Central memory CD4-positive, alpha-beta T cell (primary cell): ENCODE data around the gene HSD3B1.
"Not testable (repeated sequence)": the region's sequence is repeated elsewhere in the genome, so short reads cannot be mapped to it uniquely, and the experiment has no call there.

ENCODE experiments used
- DNase-seq: peaks from one replicate; pipeline ENCODE4 v3.0.0; 2022

The HSD3B1 gene

DNA sequence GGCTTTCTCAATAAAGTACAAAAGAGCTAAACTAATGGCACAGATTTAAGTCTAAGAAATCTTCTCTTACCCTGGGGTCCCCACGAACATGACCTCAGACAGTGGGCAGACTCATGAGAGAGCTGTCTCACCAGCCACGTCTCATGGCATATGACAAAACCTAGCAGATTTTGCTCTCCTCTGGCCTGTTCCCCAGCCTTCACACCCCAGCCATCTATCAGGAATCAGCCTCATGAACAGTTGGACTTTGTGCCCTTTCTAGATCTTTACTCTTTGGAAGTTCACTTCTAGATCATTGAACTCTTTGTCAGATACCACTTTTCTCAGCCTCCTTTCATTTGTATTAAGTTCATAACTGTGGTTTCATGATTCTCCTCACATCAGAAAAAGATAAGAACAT, 14.2 kb upstream of the HSD3B1 start:
- DNase-seq = no peak

DNA sequence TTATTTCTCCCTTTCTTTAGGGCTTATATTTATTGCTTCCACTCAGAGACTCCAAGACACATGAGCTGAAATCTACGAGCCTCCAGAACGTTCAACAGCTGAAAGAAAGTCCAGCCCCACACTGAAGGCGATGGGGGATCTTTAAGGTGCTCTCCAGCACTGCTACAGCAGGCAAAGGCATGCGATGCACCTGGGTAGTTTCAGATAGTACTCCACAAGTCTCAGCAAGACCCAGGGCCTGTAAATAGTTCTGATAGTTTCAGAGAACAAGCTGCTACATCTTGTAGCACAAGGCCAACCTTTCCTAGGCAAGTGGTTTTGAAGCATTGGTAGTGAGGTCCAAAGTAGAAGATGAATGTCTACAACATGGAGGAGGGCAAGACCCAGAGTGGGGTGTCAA, 2.2 kb upstream of the HSD3B1 start:
- DNase-seq = no peak

DNA sequence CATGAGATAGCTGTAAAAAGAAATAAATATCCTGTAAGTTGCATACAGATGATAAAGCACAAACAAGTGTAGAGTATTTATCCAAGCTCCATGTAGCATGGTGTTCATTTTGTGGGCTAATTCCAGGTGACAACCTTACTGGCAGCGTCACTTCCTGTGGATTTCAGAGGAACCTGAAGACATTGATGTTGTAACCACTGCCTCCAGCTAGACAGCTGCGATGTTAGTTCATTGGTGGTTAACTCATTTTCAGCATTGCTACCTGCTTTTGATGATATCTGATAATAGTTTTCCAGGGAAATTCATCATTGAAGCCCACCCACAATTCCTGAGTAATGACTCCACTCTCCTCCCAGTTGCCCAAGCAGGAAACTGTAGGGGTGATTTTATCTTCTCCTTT, 3.0 kb downstream of the HSD3B1 start:
- no peak for DNase-seq

DNA sequence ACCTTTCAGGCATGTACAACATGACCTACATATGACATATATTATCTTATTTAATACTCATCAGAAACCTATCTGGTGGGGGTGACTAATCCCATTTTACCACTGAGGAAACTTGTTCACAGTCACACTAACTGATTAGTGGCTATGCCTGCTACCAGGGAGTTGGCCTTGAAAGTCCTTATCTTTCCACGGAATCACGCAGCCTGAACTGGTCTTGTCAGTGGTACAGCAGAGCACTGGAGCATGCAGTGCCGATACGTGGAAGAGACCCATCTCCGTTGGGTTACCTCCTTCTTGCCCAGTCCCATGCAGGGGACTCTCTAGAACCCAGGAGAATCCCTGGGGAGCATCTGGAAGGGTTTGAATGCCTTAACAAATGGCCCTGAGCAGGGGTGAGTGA, 8.2 kb downstream of the HSD3B1 start:
- no peak for DNase-seq

DNA sequence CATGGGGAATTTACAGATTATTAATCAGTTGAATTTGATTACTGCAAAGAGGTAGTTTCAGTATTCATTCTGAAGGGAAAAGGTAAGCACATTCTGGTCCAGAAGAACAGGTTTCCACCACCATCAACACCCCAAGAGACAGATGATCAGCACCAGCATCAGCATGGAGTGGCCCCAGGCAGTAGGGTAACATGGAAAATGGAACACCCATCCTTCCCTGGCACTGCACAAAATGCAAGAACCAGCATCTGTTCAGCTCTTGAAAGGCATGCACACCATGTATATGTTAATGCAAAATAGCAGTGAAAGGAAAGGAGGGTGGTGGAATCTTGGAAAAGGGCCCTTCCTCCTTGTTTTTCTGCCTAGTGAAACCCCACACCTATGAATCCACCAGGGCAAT, 9.2 kb downstream of the HSD3B1 start:
- no peak for DNase-seq

DNA sequence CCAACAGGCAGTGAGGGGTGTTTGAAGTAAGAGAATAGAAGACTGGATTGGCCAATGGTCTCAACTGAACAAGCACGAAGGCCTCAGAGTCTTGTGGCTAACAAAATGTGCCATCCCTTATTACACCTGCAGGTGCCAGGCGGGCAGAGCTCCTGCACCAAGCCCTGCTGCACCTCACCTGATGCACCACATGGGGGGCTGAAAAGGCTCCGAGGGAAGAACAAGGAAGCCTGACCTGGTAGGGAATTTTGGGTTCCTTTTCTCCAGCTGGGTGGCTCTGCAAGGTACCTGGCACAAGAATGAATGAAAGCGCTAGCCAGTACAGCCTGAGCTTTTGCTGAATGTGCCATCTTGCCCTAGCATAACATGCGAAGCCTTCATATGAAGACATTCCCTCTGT, 9.7 kb downstream of the HSD3B1 start:
- no peak for DNase-seq

DNA sequence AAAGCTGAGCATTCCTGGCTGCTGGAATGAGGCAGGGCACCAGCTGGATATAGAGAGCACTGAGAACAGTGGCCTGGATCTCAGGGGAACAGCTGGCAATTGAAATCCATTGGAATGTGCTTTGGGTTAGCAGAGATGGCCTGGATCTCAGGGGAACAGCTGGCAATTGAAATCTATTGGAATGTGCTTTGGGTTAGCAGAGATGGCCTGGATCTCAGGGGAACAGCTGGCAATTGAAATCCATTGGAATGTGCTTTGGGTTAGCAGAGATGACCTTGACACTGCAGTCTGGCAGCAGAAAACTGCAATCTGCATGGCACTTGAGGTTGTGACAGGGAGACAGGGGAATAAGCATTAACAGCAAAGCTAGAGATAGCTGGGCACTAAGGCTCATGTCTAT, 10.7 kb downstream of the HSD3B1 start:
- DNase-seq = not testable (repeated sequence)

DNA sequence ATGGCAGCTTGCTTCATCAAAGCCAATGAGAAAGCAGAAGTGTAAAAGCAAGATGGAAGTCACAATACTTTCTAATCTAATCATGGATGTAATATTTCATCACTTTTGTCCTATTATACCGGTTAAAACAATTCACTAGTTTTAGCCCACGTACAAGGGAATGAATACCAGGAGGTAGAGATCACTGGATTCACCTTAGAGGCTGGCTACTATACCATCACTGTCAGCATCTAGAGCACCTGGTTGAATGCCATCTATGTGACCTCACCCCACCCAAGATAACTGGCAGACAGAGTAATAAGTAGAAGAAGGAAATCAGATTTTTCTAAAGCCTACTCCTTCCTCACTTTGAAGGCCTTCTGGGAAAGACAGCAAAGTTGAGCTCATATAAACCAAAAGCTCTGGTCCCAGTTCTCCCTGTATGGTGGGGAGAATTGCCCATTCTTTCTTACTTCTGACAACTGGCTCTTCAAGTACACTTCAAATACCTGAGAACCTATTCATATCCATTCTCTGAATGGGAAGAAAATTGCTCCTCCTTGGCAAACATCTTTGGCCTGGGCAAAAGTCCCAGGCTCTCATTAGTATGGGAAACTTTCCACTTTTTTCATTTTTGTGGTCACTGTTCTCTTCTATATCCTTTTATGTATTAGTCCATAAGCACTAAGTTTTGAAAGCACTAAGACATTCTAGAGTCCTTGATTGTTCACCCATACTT, 24.8 kb downstream of the HSD3B1 start:
- no peak for DNase-seq

DNA sequence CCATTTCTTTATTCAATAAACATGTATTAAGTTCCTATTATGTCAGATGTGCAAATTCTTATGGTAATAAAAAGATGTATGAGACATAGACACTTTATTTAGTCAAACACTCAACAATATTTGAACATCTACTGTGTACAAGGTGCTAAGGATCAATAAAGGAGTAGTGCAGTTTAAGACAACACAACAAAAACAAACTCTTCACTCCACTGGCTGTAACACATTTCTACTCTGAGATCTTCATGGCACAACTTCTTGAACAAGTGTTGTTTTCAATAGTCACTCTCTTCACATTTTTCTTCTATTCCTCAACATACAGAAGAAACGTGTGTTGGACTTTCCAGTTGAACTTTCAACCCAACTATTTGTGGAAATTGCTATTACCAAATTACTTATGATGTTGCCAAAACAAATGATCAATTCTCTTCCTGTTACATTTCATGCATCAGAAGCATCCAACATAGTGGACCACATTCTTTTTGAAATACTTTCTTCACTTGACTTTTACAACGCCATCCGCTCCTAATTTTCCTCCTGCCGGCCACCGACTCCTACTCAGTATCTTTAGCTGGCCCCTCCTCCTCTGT, 25.4 kb downstream of the HSD3B1 start:
- DNase-seq = no peak

DNA sequence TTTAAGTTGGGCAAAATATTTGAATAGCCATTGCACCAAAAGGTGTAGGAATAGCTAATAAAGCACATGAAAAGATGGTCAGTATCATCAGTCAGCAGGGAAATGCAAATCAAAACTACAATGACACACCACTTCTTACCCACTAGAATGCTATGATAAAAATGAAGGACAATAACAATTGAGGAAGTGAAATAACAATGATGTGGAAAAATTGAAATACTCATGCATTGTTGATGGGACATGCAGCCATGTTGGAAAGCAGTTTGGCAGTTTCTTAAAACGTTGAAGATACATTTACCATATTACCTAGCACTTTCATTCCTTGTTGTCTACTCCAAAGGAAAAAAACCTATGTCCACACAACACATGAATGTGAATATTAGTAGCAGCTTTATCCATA, 28.4 kb downstream of the HSD3B1 start:
- no peak for DNase-seq

DNA sequence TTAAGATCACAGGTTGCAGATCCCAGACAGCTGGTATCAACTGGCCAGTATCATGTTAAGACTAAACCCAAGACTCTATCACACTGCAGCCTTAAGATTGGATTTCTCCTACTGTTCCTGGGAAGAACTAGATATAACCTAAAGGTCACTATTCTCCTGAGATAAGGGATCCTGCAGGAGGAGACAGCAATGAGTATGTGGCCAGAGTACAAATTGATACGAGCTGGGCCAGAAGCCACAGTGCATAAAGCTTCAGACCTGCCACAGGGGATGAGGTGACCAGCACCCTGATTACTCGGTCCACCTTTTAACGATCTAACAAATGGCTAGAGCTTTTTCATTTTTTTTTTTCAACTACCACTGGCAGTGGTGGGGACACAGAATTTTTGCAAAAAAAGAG, 31.0 kb downstream of the HSD3B1 start:
- no peak for DNase-seq

DNA sequence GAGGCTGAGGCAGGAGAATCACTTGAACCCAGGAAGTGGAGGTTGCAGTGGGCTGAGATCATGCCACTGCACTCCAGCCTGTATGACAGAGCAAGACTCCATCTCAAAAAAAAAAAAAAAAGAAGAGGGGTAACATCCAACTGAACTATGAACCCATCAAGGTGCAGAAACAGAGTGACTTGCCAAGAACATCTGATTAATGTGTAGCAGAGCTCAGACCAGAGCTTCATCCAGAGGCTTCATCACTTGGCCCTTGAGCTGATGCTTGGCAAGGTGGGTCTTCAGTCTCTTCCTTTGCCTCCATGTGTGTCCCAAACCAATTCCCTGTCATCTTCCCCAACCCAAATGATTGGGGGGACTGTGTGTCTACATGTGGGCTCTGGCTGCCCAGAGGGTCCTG, 32.6 kb downstream of the HSD3B1 start:
- DNase-seq = no peak

DNA sequence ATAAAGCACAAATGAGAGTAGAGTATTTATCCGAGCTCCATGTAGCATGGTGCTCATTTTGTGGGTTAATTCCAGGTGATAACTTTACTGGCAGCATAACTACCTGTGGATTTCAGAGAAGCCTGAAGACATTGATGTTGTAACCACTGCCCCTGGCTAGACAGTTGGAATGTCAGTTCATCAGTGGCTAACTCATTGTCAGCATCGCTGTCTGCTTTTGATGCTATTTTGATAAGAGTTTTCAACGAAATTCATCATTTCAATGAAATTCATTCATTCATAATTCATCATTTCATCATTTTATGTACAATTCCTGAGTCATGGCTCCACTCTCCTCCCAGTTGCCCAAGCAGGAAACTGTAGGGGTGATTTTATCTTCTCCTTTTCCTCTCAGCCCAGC, 34.4 kb downstream of the HSD3B1 start:
- DNase-seq = no peak

DNA sequence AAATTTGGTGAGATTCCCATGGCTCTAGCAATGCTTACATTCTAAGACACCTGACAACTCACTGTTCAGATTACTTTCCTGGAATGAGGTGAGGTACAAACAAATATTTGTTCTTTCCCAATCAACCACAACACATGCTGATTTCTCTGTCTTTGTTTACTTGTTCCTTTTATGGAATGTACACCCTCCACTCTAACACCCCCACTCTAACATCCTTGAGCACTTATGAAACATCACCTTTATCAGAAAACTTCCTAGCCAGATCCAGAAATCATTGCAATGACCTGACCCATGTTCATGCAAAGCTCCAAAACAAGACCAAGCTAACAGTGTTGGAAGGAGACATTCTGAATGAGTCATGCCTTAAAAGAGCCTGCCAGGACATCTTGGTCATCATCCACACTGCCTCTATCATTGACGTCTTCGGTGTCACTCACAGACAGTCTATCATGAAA, 35.5 kb downstream of the HSD3B1 start:
- DNase-seq = no peak

DNA sequence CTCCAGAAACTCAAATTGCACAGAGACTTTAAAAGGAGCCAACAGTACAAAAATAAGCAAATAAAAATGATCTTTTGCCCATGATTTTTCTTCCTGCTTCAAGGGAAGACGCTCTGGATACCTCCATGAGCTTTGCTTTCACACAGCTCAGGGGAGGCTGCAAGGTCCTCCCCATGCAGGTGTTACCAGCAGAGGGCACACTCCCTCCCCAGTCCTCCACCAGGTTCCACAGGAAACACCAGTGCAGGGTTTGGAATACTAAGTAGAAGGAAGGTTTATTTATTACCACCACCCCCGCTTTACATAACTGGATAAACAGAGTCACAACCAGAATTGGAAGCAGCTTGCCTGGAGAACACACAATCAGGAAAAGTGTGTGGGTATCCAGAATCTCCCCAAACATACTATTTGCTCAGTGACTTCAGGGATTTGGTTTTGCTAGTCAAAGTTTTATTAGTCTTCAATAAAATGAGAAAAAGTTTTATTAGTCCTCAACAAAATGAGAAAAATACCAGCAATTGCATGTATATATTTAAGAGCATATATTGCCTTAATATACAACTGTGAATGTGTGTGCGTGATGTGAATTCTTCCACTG, 37.3 kb downstream of the HSD3B1 start:
- DNase-seq = no peak

DNA sequence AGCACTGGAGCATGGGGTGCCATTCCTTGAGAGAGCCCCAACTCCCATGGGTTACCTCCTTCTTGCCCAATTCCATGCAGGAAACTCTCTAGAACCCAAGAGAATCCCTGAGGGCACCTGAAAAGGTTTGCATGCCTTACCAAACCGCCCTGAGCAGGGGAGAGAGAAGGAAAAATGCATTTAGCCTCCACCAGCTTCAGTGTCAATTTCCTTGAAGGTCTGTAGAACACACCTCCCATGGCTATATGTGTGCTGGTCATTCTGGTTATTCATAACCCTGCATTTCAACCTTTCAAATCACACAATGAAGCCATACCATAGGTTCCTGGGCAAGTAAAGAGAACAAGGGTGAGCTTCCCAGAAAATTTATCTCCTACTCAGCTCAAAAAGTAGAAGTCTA, 39.6 kb downstream of the HSD3B1 start:
- DNase-seq = no peak

DNA sequence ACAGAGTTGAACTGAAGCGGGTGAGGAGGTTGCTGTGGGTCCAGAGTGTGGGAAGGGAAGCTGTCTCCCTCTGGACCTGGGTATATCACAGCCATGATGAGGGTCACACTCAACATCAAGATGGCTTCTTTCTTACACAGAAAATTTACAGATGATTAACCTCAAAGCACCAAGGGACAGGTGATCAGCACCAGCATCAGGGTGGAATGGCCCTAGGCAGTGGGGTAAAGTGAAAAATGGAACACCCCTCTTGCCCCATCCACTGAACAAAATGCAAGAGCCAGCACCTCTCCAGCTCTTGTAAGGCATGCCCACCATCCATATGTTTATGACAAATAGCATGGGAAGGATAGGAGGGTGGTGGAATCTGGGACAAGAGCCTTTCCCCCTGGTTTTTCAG, 40.3 kb downstream of the HSD3B1 start:
- DNase-seq = no peak

DNA sequence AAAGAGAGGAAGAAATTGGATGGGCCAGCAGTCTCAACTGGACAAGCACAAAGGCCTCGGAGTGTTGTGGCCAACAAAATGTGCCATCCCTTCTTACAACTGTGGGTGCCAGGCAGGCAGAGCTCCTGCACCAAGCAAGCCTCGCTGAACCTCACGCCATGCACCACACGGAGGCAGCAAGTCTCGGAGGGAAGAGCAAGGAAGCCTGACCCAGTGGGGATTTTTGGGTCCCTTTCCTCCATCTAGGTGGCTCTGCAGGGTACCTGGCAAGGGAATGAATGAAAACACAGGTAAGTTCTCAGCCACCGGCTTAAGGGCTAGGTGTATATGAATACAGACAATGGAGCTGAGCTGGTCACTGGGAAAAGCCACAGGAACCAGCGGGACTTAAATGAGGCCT, 40.8 kb downstream of the HSD3B1 start:
- no peak for DNase-seq

DNA sequence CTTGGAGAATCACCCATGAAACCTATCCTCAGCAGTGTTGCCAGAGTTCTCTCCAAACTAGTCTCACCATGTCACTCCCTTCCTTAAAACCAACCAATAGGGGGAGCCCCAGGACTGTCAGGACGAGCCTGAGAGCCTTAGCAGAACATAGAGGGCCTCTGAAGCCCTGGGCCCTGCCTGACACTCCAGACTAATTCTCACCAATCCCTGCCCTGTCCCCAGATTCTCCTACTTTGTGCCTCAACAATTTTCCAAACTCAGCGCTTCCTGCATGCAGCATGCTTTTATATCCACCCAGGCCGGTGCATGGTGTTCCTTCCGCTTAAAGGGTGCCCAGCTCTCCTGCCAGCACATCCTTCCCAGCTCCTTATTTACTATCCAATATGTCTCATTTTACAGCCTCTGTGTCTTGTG, 42.7 kb downstream of the HSD3B1 start:
- DNase-seq = no peak

DNA sequence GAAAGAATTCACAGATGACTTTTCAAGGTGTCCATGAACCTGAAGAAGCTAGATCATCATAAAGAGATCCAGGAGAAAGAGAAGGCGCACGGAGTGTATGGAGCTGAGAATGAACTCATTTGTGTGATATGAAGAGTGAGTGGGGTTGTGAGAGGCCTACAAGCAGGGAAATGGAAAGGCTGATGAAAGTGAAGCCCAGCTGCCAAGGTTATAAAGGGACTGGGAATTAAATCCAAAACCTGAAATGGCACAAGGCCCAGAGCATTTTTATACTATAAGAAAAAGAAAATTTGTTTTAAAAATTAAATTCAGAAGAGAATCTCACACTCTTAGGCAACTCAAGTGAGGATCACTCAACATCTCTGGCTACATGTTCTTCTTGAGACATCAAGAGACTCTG, 43.4 kb downstream of the HSD3B1 start:
- no peak for DNase-seq

DNA sequence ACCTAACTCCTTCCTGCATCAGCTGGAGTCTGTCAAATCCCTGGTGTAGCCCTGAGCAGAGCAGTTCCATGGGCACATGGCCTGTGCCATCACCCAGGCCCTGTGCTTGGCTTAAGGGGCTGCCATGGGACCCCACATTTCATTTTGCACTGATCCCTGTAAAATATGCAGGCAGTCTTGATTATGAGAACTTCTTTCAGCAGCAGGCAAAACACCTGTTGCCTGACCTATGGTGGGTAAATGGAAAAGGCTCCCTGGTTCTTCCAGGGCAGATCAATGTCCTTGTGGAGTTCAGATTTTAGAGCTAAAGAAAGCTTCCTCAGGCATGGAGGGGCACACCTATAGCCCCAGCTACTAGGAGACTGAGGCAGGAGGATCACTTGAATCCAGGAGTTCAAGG, 44.2 kb downstream of the HSD3B1 start:
- no peak for DNase-seq

DNA sequence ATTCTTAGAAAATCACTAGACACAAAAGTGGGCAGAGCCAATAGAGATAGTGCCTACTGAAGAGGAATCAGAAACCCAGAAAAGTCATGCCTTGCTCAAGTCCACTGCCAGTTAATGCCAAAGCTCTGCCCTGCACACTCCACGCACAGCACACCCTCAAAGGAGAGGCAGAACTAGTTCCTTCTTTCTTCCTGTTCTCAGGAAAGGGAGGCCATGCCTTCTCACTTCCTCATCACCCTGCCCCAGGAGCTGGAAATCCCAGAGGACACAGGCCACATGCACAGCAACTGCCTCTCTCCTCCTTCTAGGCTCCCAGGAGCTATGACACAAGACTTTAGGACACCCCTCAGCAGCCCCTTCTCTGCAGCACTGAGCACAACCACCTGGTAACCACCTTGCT, 45.6 kb downstream of the HSD3B1 start:
- DNase-seq = not testable (repeated sequence)

DNA sequence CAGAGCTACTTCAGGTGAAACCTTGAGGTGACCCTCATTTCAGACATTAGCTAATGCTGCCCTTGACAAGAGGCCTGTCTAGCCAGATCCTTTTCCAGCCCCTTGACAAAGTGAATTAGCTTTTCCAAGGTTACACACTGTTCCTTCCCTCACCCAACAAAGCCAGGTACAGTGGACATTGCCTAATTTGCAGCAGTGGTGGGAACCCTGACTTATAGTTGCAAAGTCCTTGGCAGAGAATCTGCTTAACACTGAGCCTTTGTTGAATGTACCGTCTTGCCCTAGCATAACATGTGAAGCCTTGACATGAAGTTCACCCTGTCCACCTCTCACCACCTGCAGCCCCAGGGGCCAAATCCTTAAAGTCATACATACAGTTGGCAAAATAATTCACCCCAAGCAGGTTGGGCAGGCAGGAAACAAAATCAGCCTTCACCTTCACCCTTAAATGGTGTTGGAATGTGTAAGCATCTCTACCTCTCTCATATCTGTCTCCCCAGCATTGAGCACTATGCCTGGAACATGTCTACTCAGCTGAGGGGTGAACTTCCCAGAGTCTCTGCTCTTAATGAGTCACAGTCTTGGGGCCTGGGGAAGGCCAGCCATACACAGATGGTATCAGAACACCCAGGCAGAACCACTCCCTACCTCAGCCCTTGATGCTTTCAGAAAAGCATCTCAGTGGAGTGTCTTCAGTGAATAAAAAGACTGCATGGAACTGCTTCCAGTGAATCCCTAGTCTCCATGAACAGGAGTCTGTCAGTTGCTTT, 46.5 kb downstream of the HSD3B1 start:
- not testable (repeated sequence) for DNase-seq

DNA sequence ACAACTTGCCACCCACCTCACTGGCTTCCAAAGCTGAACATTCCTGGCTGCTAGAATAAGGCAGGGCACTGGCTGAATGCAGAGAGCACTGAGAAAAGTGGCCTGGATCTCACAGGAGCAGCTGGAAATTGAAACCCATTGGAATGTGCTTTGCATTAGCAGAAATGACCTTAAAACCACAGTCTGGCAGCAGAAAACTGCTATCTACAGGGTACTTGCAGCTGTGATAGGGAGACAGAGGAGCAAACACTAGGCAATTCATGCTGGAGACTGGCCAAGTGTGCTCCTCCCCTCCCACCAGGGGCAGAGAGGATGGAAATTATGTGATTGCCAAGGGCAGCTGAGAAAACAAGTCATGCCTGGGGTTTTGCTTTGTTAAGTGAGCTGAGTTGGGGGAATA, 47.2 kb downstream of the HSD3B1 start:
- no peak for DNase-seq
